Heart left ventricle (tissue), 16 donors: Measurements from ENCODE around the gene PAK4. TPM values are rescaled to one million over a fixed set of nuclear protein-coding genes. Genes with fewer than 3 reads are reported as not detected.

Experiments used
- ATAC-seq, 4 donors: fragments of 200-7000 bp; cut with Tn5 transposase; one replicate each; pipeline ENCODE4 v1.9.1; 2020 to 2022; ENCODE audit warnings: moderate library complexity in 4 of 4, mild to moderate bottlenecking in 3 of 4, moderate number of reproducible peaks in 1 of 4
- DNase-seq, 5 donors: peaks; one replicate each; pipeline ENCODE4 v3.0.0-alpha.2; 2020
- H3K27ac ChIP-seq, 12 donors: fragments of 200-600 bp; sonication (generic) in 4 of 12; one replicate each; pipeline versions ENCODE4 v1.5.0 to v1.8.0; 2016 to 2022; ENCODE audit warnings: mild to moderate bottlenecking in 2 of 12
- H3K27me3 ChIP-seq, 9 donors: fragments of 200-600 bp; sonication (generic) in 2 of 9; one replicate each; pipeline versions ENCODE4 v1.5.1 to v1.8.0; 2016 to 2022; ENCODE audit warnings: mild to moderate bottlenecking in 3 of 9
- H3K36me3 ChIP-seq, 9 donors: fragments of 200-600 bp; sonication (generic) in 2 of 9; one replicate each; pipeline versions ENCODE4 v1.5.0 to v1.8.0; 2018 to 2022; ENCODE audit warnings: mild to moderate bottlenecking in 2 of 9
- H3K4me1 ChIP-seq, 12 donors: fragments of 200-600 bp; sonication (generic) in 4 of 12; one replicate each; pipeline versions ENCODE4 v1.5.0 to v1.8.0; 2016 to 2022; ENCODE audit warnings: mild to moderate bottlenecking in 3 of 12
- H3K4me3 ChIP-seq, 12 donors: fragments of 200-600 bp; sonication (generic) in 4 of 12; one replicate each; pipeline versions ENCODE4 v1.5.0 to v1.8.0; 2017 to 2022; ENCODE audit warnings: mild to moderate bottlenecking in 9 of 12, moderate library complexity in 4 of 12
- H3K9me3 ChIP-seq, 12 donors: fragments of 200-600 bp; sonication (generic) in 4 of 12; one replicate each; pipeline versions ENCODE4 v1.5.0 to v1.8.0; 2016 to 2022; ENCODE audit warnings: mild to moderate bottlenecking in 1 of 12
- POLR2A ChIP-seq, 2 donors: fragments of 450-650 bp; IDR thresholded peaks; one replicate each; pipeline ENCODE4 v1.6.1; 2017; ENCODE audit warnings: antibody characterized with exemption in 2 of 2, mild to moderate bottlenecking in 2 of 2, moderate library complexity in 2 of 2
- WGBS, 4 donors: extraction: QIAGEN DNeasy Blood & Tissue Kit in 2 of 4; methylation state at CpG; one replicate each; pipeline versions ENCODE4 v1.1.5 to v1.1.7; 2013 to 2018; 5-methylcytosine and 5-hydroxymethylcytosine counted together
- intact Hi-C, 10 donors: fragments of 100-400 bp; cut with DNase I; formaldehyde crosslinking; loops; one replicate each; pipeline versions ENCODE4 v1.11.1 to v1.14.2; 2022
- polyA plus RNA-seq, 2 donors: library from polyadenylated mRNA; stranded (reverse); fragments of 200-250 nt; gene quantifications; one replicate each; pipeline ENCODE4 v1.2.3, GENCODE V29; 2013
- total RNA-seq, 9 donors: library from RNA; depleted of rRNA in 2 of 9; stranded (reverse); fragments of >200 nt in 2 of 9; fragmentation: NEBNext Ultra II Directional in 3 of 9; extraction: Animal tissue kit (Norgen Biotek cat#: 25700) in 3 of 9; gene quantifications; one replicate each; pipeline versions ENCODE4 v1.1.0 to v1.2.4, GENCODE V29; 2016 to 2023
- TF ChIP-seq, protein P1 (sequence below), 12 donors: fragments of 200-600 bp; sonication (generic) in 4 of 12; IDR thresholded peaks; one replicate each; pipeline versions ENCODE4 v1.5.0 to v1.8.0; 2018 to 2022; ENCODE audit warnings: antibody characterized with exemption in 12 of 12, mild to moderate bottlenecking in 5 of 12
- donor health status: ischemic (EF 13 %, LVEDD 7.1; RV severe dilation, severe dysfunction).
- donor health status: healthy with polysubstance abuse.
- donor health status: DM: no; HTN: yes; CAD: no.
- donor health status: DM: no; HTN: no; CAD: no.
- donor health status: ischemic (EF 25% LVEDD 6.9; RV normal size, moderate dysfunction).
- donor health status: ischemic (EF 25% LVEDD 5.7; RV mildly dilated, moderate dysfunction).
- donor health status: healthy.
- donor health status: DM: yes; HTN: yes; CAD: no.
- donor health status: ischemic (EF 35%, LVEDD 5.7; RV mildly dilated, moderate dysfunction).
- donor health status: nonischemic (EF 11% LVEDD 7.7; RV severe dilation, severe dysfunction).
- donor health status: DM: yes; HTN: yes; CAD: no.
- donor health status: PGD.
- donor health status: ischemic (EF 29% LVEDD 5.4; RV normal size, mild dysfunction).
- donor health status: nonischemic (EF 23%, LVEDD 6.1; RV moderate dilation, normal function).

The PAK4 gene
- total and polyA plus RNA-seq, 11 donors = 9.5 to 25.8 (median 16.2) TPM

DNA sequence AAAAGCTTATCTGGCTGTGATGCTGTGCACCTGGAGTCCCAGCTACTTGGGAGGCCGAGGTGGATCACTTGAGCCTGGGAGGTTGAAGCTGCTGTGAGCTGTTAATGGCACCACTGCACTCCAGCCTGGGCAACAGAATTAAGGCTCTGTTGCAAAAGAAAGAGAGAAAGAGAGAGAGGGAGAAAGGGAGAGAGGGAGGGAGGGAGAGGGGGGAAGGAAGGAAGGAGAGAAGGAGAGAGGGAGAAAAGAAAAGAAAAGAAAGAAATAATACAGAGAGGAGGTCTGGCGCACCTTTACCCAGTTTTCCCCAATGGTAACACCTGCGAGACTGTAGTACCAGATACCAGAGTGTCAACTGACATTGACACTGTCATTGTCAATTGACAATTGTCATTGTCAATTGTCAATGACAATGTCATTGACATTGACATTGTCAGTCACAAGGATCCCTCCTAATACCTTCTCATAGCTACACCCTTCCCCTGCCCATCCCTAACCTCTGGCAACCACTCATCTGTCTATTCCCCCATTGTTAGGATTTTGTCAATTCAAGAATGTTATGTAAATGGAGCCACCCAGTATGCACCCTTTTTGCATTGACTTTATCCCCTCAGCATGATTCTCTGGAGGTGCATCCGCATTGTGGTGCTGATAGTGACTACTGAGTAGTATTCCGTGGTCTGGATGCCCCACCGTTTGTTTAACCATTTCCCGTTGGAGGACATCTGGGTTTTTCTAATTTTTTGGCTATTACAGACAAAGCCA is 21.3 kb downstream of the PAK4 start:
- DNase-seq (no peak), ATAC-seq (no peak)
- H3K9me3 ChIP-seq = no peaks in the 10 kb centered on the region
- peak overlapping the region in 1 of 12 donors; percentile 84 for H3K27ac ChIP-seq
- no peaks in the 10 kb centered on the region for H3K27me3 ChIP-seq
- peaks cover 0 to 29% (median 15%) of the 10 kb centered on the region in 12 donors for H3K4me1 ChIP-seq
- H3K4me3 ChIP-seq = no peak overlapping the region
- H3K36me3 ChIP-seq = no peaks in the 10 kb centered on the region
- TF ChIP-seq POLR2A (IDR thresholded peaks at IDR 0.05) = no peak
- TF ChIP-seq, protein P1, sequence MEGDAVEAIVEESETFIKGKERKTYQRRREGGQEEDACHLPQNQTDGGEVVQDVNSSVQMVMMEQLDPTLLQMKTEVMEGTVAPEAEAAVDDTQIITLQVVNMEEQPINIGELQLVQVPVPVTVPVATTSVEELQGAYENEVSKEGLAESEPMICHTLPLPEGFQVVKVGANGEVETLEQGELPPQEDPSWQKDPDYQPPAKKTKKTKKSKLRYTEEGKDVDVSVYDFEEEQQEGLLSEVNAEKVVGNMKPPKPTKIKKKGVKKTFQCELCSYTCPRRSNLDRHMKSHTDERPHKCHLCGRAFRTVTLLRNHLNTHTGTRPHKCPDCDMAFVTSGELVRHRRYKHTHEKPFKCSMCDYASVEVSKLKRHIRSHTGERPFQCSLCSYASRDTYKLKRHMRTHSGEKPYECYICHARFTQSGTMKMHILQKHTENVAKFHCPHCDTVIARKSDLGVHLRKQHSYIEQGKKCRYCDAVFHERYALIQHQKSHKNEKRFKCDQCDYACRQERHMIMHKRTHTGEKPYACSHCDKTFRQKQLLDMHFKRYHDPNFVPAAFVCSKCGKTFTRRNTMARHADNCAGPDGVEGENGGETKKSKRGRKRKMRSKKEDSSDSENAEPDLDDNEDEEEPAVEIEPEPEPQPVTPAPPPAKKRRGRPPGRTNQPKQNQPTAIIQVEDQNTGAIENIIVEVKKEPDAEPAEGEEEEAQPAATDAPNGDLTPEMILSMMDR (IDR thresholded peaks at IDR 0.05) = no peak
- intact Hi-C loops = no loop called here
- 84 to 89% (median 85%) methylated on average over 7 of the region's 7 CpGs for WGBS, 4 donors

DNA sequence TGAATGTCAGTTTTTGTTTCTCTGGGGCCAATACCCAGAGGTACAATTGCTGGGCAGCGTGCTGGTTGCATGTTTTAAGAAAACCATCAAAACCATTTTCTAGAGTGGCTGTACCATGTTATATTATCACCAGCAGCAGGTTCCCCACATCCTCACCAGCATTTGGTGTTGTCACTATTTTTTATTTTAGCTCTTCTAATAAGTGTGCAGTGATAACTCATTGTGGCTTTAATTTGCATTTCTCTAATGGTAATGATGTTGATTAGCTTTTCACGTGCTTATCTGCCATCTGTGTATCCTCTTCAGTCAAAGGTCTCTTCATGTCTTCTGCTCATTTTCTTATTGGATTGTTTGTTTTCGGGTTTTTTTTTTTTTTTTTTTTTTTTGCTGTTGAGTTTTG is 21.9 kb downstream of the PAK4 start:
- ATAC-seq = no peak
- Histone ChIP-seq H3K36me3 (no peaks in the 10 kb centered on the region), H3K9me3 (no peaks in the 10 kb centered on the region), H3K4me1 (peaks cover 0 to 29% (median 15%) of the 10 kb centered on the region in 12 donors), H3K4me3 (no peak overlapping the region), H3K27me3 (no peaks in the 10 kb centered on the region), H3K27ac (no peak overlapping the region)
- no peak for DNase-seq
- TF ChIP-seq, protein P1 (IDR thresholded peaks at IDR 0.05) = no peak
- no peak for TF ChIP-seq POLR2A (IDR thresholded peaks at IDR 0.05)
- intact Hi-C loops = no loop called here
- WGBS, 4 donors = 92 to 97% (median 94%) methylated on average over 3 of the region's 3 CpGs

DNA sequence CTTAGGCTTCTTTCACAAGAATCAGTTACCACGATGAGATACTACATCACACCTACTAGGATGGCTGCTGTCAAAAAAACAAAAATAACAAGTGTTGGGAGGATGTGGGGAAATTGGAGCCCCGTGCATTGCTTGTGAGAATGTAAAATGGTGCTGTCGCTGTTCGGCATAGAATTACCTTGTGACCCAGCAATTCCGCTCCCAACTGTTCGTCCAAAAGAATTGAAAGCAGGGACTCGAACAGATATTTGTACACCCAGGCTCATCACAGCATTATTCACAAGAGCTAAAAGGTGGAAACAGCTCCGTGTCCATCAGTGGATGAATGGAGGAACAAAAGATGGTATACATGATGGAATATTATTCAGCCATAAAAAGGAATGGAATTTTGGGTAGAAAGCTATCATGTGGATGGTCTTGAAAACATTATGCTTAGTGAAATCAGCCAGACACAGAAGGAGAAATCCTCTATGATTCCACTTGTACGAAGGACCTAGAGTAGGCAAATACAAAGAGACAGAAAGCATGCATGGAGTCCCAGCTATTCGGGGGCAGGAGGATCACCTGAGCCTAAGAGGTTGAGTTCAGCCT is 23.4 kb downstream of the PAK4 start:
- TF ChIP-seq POLR2A (IDR thresholded peaks at IDR 0.05) = no peak
- TF ChIP-seq, protein P1 (IDR thresholded peaks at IDR 0.05) = no peak

DNA sequence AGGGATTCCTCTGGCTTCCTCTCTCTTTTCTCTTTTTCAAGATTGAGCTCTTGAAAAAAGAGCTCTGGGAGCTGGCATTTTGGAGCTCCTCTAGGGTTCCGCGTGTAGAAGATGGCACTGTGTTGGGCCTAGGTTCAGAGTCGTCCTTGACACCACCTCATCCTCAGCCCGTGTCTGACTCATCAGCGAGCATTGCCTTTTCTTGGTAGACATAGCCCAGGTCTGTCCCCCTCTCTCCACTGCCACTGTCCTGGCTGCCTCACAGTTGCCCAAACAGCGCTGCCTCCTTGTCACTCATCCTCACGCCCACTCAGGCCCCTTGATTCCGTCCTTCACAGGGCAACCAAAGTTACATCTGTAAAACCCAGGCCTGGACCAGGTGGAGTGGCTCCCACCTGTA is 24.6 kb downstream of the PAK4 start:
- intact Hi-C loops = no loop called here
- ATAC-seq (no peak), DNase-seq (no peak)
- Histone ChIP-seq H3K27ac (no peak overlapping the region), H3K27me3 (no peaks in the 10 kb centered on the region), H3K9me3 (no peaks in the 10 kb centered on the region), H3K4me3 (no peak overlapping the region), H3K4me1 (peaks cover 0 to 13% (median 4%) of the 10 kb centered on the region in 12 donors), H3K36me3 (no peaks in the 10 kb centered on the region)
- TF ChIP-seq POLR2A (IDR thresholded peaks at IDR 0.05) = no peak
- TF ChIP-seq, protein P1 (IDR thresholded peaks at IDR 0.05) = no peak
- WGBS, 4 donors = 92 to 94% (median 93%) methylated on average over 8 of the region's 8 CpGs

More for the DNA sequence above, 23.4 kb downstream of the PAK4 start:
- no peak for ATAC-seq
- intact Hi-C loops = no loop called here
- Histone ChIP-seq H3K27me3 (no peaks in the 10 kb centered on the region), H3K9me3 (no peaks in the 10 kb centered on the region), H3K36me3 (no peaks in the 10 kb centered on the region), H3K4me3 (no peak overlapping the region), H3K4me1 (peaks cover 0 to 25% (median 15%) of the 10 kb centered on the region in 12 donors), H3K27ac (no peak overlapping the region)
- 97 to 99% (median 97%) methylated on average over 10 of the region's 10 CpGs for WGBS, 4 donors
- no peak for DNase-seq
